Kidney (tissue), 14 donors: ENCODE measurements around the gene PIBF1. TPM values are rescaled to one million over a fixed set of nuclear protein-coding genes. Genes with fewer than 3 reads are reported as not detected.

Source experiments
- DNase-seq, 5 donors: peaks; one replicate each; pipeline ENCODE4 v3.0.0-alpha.2; 2013 to 2020
- FAIRE-seq: peaks from 2 replicates; lab custom pipeline; 2012; peaks lifted over from hg19 to GRCh38; lab: Jason Lieb, UNC
- H3K27ac ChIP-seq, 2 donors: one replicate each; pipeline ENCODE4 v1.7.0; 2013; ENCODE audit warnings: low read depth in 2 of 2, low read length in 2 of 2, inconsistent platforms in 1 of 2
- H3K27me3 ChIP-seq: one replicate; pipeline ENCODE4 v1.7.1; 2013; ENCODE audit warnings: low read length, inconsistent platforms; ENCODE audit not compliant: control insufficient read depth, insufficient read depth
- H3K36me3 ChIP-seq, 3 donors: one replicate each; pipeline versions ENCODE4 v1.7.0 to v1.7.1; 2013; ENCODE audit warnings: low read length in 3 of 3, control low read depth in 1 of 3, inconsistent platforms in 1 of 3; ENCODE audit not compliant: insufficient read depth in 3 of 3, control insufficient read depth in 2 of 3
- H3K4me1 ChIP-seq, 3 donors: one replicate each; pipeline versions ENCODE4 v1.7.0 to v1.7.1; 2013; ENCODE audit warnings: low read length in 3 of 3, inconsistent platforms in 1 of 3, low read depth in 1 of 3; ENCODE audit not compliant: control insufficient read depth in 2 of 3, insufficient read depth in 2 of 3
- H3K4me3 ChIP-seq, 3 donors: one replicate each; pipeline versions ENCODE4 v1.7.0 to v1.8.1; 2013; ENCODE audit warnings: low read length in 3 of 3, control low read depth in 1 of 3, inconsistent platforms in 1 of 3
- H3K9ac ChIP-seq, 3 donors: one replicate each; pipeline versions ENCODE4 v1.7.0 to v1.7.1; 2013; ENCODE audit warnings: low read length in 3 of 3, control low read depth in 1 of 3, inconsistent platforms in 1 of 3
- H3K9me3 ChIP-seq, 3 donors: one replicate each; pipeline versions ENCODE4 v1.7.0 to v1.7.1; 2013; ENCODE audit warnings: low read length in 3 of 3, control low read depth in 1 of 3, inconsistent platforms in 1 of 3; ENCODE audit not compliant: control insufficient read depth in 2 of 3, insufficient read depth in 1 of 3
- CTCF ChIP-seq: IDR thresholded peaks from 3 replicates; pipeline ENCODE4 v1.5.1; 2012; ENCODE audit warnings: mild to moderate bottlenecking, moderate library complexity, borderline replicate concordance; ENCODE audit not compliant: insufficient read depth; ENCODE audit errors: extremely low read depth
- intact Hi-C: fragments of 100-400 bp; cut with DNase I; formaldehyde crosslinking; loops from one replicate; pipeline ENCODE4 v1.11.1; 2022
- polyA plus RNA-seq: library from polyadenylated mRNA; stranded (reverse); fragments of 350-450 nt; fragmentation: Illumina TruSeq; extraction: RNeasy Lipid Tissue Mini Kit (QIAGEN cat#74804); gene quantifications from one replicate; pipeline ENCODE4 v1.2.3, GENCODE V29; 2014; ENCODE audit warnings: low read depth, low replicate concordance; ENCODE audit not compliant: insufficient read depth
- total RNA-seq: library from RNA; stranded (reverse); fragmentation: NEBNext Ultra II Directional; extraction: Animal tissue kit (Norgen Biotek cat#: 25700); gene quantifications from one replicate; pipeline ENCODE4 v1.2.1, GENCODE V29; 2021
- donor health status: control.
- donor health status: control.
- donor health status: control.
- donor health status: control.
- donor health status: control.
- donor health status: DM: yes; HTN: yes; CAD: no.
- donor health status: Normal renal cell carcinoma (clear cell type).

PIBF1 gene
- total and polyA plus RNA-seq, 2 donors from 2014 or later = 17.6 to 30.5 TPM

GRCh38 chr13:72754111-72754510 lies 27.8 kb upstream of the PIBF1 start:
- TF ChIP-seq CTCF = no peak
- H3K9ac ChIP-seq = no peak overlapping the region
- H3K27me3 ChIP-seq = no peaks in the 10 kb centered on the region
- DNase-seq (no peak), FAIRE-seq (no peak)
- intact Hi-C loops = no loop called here
- H3K9me3 ChIP-seq = no peaks in the 10 kb centered on the region
- no peaks in the 10 kb centered on the region for H3K4me1 ChIP-seq
- H3K27ac ChIP-seq = no peak overlapping the region
- H3K36me3 ChIP-seq = peaks cover 4 to 30% (median 7%) of the 10 kb centered on the region in 3 donors
- H3K4me3 ChIP-seq = no peak overlapping the region

GRCh38 chr13:72757792-72758535 lies 24.0 kb upstream of the PIBF1 start:
- no peaks in the 10 kb centered on the region for H3K27me3 ChIP-seq
- DNase-seq (no peak), FAIRE-seq (no peak)
- peaks cover 8 to 53% (median 28%) of the 10 kb centered on the region in 3 donors for H3K36me3 ChIP-seq
- no peak for TF ChIP-seq CTCF
- intact Hi-C loops = no loop called here
- no peaks in the 10 kb centered on the region for H3K9me3 ChIP-seq
- no peak overlapping the region for H3K9ac ChIP-seq
- H3K4me1 ChIP-seq = no peaks in the 10 kb centered on the region
- no peak overlapping the region for H3K27ac ChIP-seq
- H3K4me3 ChIP-seq = no peak overlapping the region

- H3K27me3 ChIP-seq = no peaks in the 10 kb centered on the region
- H3K4me3 ChIP-seq = no peak overlapping the region
- H3K9me3 ChIP-seq = no peaks in the 10 kb centered on the region
- FAIRE-seq (no peak), DNase-seq (no peak)
- no peak overlapping the region for H3K27ac ChIP-seq
- no peak overlapping the region for H3K9ac ChIP-seq
- H3K4me1 ChIP-seq = no peaks in the 10 kb centered on the region
- intact Hi-C loops = no loop called here
- TF ChIP-seq CTCF = no peak
- peaks cover 8 to 54% (median 30%) of the 10 kb centered on the region in 3 donors for H3K36me3 ChIP-seq
These were observed 21.7 kb upstream of the PIBF1 start for GRCh38 chr13:72760189-72760588.
